Muscle of back (tissue), 11 donors: Measurements from ENCODE around the gene SOWAHC. TPM values are rescaled to one million over a fixed set of nuclear protein-coding genes. Genes with fewer than 3 reads are reported as not detected.
"Not testable (repeated sequence)": the region's sequence is repeated elsewhere in the genome, so short reads cannot be mapped to it uniquely, and the experiment has no call there.

ENCODE experiments used
- DNase-seq, 3 donors: peaks; one replicate each; pipeline versions ENCODE4 v3.0.0 to v3.0.0-alpha.2; 2013
- polyA plus RNA-seq, 10 donors: library from polyadenylated mRNA; unstranded; fragments of 120-200 nt; gene quantifications; one replicate each; pipeline ENCODE4 v1.2.1, GENCODE V29; 2013; ENCODE audit not compliant: insufficient read length in 10 of 10

The SOWAHC gene
- polyA plus RNA-seq, 10 donors = 6.7 to 13.3 (median 8.1) TPM

DNA sequence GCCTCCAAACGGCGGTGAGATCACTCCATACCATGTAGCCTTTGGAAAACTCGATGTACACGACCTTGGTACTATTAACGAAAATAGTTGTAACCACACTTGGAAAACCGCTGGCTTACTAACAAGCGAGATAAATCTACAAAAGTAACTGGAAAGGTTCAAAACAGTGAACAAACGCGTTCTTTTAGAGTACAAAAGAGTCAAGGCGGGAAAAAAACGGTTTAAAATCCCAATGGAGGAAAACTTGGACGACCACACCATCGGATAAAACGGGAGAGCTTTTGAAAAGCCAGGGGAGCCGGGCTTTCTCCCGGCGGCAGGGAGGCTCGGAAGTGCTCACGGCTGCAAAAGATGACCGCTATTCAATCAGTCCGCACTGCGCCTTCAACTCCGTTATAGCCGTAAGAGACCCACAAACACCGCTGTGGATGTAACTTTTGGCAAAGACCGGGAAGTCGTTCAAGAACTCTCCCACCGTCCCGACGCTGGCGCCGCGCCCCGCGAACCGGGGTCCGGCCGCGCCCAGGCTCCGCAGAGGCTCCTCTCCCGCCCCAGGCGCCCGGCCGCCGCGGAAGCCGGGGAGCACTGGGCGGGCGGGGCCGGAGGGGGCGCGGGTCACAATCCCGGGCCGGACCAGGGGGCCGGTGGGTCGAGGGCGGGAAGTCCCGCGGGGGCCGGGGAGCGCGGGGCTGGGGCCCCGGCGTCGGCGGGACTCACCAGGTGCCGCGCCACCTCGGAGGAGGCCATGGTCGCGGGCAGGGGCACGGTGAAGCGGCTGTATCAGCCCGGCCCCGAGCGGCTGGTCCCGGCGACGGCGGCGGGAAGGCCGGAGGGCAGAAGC, 863 bp upstream of the SOWAHC start:
- DNase-seq = peak; percentile 58 to 93 (median 87)

DNA sequence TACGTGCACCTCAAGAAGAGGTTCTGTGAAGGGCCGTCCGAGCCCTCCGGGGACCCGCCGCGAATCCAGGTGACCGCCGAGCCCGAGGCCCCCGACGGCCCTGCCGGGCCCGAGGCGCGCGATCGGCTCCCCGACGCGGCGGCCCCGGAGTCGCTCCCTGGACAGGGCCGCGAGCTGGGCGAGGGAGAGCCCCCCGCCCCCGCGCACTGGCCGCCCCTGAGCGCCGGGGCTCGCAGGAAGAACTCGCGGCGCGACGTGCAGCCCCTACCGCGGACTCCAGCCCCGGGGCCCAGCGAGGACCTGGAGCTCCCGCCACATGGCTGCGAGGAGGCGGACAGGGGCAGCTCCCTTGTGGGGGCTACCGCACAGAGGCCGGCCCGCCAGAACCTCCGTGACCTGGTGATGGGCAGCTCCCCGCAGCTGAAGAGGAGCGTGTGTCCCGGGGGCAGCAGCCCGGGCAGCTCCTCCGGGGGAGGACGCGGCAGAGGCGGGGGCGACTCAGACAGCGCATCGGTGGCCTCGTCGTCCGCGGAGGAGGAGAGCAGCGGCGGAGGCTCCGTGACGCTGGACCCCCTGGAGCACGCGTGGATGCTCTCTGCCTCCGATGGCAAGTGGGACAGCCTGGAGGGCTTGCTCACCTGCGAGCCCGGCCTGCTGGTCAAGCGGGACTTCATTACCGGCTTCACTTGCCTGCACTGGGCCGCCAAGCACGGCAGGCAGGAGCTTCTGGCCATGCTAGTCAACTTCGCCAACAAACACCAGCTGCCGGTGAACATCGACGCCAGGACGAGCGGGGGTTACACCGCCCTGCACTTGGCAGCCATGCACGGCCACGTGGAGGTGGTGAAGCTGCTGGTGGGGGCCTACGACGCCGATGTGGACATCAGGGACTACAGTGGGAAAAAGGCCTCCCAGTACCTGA, 812 bp downstream of the SOWAHC start:
- peak in 1 of 3 donors; percentile 73 for DNase-seq

DNA sequence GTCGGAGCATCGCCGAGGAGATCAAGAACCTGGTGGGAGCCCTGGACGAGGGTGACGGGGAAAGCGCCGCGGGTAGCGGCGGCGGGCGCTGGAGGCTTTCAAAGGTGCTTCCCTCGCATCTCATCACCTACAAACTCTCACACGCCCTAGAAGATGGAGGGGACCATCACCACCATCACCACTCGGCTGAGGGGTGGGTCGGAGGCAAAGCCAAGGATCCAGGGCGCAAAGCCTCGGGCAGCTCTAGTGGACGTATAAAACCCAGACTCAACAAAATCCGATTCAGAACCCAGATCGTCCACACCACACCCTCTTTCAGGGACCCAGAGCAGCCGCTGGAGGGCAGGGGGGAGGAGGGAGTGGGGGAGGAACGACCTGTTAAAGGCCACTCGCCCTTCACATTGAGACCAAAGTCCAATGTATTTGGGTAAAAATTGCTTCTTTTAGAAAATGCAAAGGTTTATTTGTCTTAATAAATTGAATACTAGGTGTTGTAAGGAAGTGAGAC, 1.5 kb downstream of the SOWAHC start:
- no peak for DNase-seq

DNA sequence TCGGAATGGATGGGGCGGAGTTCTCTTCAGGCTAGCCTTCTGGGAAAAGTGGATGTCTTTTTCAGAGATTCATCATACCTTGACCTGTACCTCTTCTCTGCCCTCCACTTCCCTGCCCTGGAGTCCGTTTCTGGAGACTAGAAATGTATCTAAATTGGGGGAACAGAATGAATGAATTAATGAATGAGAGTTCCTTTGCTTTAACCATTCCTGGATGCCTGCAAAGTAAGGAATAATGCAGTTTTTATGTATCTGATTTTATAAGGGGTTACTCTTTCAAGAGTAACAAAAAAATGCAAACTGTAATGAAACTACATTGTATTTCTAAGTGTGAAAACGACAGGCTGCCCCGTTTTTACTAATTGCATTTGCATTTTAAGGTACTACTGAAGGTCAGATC, 2.0 kb downstream of the SOWAHC start:
- no peak for DNase-seq

DNA sequence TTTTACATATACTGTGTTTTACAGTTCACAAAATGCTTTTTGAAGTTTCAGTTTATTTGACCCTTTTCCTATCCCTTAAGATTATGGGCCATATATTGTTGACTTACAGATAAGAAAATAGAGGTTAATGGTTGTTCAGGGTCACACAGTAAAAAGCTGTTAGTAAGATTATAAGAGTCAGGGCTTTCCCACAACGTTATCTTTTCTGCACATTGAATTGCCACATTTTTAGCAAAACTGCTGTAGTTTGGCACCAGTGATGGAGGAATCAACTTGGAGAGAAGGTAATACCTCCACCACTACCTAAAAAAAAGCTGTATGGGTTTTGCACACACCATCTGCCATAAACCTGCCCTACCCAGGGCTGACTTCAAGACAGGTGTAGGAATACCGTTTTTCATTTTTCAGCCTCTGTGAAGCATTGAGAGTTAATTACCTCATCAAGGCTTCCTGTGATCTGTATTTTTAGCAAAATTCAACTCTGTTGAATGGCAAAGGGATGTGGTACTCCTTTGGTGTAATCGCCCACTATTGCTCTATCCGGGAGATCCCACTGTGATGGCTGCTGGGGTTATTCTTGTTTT, 5.0 kb downstream of the SOWAHC start:
- no peak for DNase-seq

DNA sequence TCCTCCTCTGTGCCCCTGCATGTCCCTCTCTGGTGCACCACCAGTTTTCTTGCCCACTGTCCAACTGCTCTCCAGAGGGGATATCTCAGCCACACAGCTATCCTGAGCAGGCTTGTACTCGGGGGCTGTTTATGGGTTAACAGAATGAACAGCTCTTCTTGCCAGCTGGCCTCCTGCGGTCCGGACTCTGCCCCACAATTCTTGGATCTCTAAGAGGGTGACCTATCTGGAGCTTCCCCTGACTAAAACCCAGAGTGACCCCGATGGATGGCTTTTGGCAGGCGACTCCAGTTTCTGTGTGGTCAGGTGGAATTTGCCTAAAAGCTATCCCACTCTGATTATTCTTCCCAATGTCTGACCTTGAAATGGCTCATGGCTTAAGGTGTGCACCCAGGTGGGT, 9.1 kb downstream of the SOWAHC start:
- DNase-seq = no peak

DNA sequence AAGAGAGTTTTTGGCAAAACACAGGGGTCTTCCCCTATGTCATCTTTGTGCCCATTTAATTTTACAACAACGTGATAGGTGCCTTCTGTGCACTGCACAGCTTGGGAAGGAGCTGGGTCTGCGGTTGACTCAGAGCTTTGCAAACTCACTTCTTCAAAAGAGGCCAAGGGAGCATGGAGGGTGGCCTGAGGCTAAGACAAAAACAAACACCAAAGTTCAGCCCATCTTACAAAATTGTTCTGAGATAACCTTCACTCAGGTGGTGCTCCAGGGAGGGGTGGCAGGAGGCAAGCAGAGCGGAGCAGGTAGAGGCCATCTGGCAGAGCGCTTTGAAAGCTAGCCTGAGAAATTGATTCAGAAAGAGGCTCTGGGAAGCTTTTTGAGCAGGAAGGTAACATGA, 9.8 kb downstream of the SOWAHC start:
- DNase-seq = no peak

DNA sequence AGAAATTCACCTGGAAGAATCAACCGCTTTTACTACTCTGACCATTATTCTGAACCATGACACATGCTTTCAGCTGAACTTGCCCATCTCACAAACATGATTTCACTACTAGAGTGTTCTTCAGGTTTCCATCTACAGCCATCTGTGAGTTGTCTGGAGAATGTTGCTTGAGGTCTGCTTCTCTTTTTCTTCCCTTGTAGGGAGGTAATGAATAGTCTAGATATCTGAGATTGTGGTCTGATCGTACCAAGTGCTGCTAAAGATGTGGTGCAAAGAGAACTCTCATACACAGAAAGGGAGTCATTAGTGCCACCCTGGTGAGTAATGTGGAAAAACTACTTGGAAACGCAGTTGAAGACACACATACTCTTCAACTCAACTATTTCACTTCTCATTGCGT, 10.2 kb downstream of the SOWAHC start:
- no peak for DNase-seq

DNA sequence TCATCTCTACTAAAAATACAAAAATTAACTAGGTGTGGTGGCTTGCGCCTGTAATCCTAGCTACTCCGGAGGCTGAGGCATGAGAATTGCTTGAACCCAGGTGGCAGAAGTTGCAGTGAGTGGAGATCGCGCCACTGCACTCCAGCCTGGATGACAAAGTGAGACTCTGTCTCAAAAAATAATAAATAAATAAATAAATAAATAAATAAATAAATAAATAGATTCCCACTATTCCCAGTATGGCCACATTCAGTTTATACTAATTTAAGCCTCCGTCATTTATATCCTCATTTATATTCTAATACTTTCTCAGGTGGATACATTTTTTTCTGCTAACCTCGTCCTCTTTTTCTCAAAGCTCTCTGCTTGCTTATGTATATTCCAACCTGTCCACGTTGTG, 14.2 kb downstream of the SOWAHC start:
- DNase-seq = not testable (repeated sequence)

DNA sequence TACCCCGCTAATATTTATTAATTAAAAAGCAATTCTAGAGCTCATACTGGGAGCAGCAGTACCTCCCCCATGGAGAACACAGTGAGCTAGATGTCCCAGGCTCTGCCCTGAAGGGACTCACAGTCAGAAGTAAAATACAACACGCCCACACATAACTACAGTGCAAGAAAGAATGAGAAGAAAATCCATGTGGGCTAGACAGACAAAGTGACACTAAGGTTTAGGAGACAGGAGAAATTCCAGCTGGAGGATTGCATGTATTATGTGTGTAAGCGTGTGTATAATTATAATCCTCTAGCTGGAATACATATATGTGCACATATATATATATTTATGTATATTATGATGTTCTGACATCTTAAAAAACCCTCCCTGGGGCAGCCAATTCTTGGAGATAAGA, 15.7 kb downstream of the SOWAHC start:
- DNase-seq = no peak

DNA sequence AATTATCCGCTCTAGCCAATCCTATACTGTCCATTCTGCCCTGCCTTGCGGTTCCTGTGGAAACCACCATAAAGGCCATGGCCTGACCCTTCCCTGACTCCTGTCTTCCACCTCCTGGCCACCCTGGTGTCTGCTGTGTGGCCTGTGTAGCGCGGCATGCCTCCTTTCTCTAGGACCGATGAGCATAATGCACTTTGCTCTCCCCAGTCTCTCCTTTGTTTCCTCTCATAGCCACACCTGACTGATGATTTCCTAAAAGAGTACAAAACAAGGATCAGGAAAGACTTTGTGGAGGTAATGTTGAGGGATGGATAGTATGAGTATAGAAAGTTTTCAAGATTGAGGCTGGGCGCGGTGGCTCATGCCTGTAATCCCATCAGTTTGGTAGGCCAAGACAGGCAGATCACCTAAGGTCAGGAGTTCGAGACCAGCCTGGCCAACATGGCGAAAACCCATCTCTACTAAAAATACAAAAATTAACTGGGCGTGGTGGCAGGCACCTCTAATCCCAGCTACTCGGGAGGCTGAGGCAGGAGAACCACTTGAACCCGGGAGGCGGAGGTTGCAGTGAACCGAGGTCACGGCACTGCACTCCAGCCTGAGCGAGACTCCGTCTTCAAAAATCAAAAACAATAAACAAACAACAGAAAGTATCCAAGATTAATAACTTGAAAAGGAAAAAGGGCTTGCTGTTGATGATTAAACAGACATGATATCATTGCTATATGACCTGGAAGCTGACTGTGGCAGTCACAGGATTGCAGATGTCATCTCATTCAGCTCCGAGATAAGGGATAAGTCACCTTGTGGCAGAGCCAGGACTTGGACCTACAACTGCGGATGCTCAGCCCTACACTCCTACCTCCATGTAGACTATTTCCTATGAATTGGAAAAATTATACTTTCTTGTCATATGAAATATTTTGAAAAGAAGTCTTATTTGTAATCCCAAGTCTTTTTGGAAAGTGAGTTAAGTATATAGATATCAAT, 16.6 kb downstream of the SOWAHC start:
- no peak for DNase-seq

DNA sequence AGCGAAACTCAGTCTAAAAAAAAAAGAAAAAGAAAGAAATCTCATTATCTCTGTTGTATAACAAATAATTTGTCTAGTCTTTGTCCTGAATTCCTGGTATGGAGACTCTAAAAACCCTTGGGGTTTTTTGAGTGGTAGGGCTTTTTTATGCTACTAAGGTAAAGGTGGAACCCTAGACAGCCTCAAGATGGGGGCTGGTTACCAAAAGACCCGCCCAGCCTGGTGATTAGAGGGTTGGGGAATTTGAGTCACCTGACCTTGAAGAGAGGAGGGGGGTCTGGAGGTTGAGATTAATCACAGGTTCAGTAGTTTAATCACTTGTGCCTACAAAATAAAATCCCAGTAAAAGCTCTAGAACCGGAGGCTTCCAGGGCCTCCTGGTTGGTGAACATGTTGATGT, 17.6 kb downstream of the SOWAHC start:
- DNase-seq = no peak

DNA sequence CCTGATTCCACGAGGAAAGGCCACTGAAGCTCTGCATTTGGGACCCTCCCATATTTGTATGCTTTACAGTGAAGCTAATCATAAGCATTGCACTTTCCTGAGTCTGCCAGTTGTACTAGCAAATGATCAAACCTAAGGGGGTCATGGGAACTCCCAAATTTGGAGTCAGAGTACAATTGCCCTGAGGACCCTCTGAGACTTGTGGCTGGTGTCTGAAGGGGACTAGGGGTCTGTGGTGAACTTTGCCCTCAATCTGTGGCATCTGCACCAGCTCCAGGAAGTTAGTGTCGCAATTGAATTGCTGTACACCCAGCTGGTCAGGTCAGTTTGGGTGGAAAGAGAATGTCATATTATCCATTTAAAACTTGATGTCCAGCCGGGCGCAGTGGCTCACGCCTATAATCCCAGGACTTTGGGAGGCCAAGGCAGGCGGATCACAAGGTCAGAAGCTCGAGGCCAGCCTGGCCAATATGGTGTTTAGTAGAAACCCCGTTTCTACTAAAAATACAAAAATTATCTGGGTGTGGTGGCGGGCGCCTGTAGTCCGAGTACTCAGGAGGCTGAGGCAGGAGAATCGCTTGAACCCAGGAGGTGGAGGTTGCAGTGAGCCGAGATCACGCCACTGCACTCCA, 18.1 kb downstream of the SOWAHC start:
- DNase-seq = no peak

DNA sequence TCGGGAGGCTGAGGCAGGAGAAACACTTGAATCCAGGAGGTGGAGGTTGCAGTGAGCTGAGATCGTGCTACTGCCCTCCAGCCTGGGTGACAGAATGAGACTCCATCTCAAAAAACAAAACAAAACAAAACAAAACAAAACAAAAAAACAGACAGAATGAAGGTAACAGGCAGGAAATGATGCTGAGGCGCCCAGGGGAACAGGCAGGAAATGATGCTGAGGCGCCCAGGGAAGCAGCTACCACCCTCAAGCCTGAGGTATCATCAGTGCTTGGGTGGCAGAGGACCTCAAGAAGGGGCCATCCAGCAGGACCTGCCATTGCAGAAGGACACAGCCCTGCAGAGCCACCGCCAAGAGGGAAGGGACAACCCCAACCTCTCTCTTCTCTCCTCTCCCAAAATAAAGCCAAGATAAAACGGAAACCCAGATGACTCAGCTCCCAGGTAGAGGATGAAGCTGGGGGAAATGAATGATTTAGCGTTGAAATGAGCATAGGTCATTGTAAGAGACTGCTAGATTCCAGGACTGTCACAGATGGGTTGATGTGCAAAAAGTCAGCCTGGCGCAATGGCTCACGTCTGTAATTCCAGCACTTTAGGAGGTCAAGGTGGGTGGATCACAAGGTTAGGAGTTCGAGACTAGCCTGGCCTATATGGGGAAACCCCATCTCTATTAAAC, 19.3 kb downstream of the SOWAHC start:
- no peak for DNase-seq

DNA sequence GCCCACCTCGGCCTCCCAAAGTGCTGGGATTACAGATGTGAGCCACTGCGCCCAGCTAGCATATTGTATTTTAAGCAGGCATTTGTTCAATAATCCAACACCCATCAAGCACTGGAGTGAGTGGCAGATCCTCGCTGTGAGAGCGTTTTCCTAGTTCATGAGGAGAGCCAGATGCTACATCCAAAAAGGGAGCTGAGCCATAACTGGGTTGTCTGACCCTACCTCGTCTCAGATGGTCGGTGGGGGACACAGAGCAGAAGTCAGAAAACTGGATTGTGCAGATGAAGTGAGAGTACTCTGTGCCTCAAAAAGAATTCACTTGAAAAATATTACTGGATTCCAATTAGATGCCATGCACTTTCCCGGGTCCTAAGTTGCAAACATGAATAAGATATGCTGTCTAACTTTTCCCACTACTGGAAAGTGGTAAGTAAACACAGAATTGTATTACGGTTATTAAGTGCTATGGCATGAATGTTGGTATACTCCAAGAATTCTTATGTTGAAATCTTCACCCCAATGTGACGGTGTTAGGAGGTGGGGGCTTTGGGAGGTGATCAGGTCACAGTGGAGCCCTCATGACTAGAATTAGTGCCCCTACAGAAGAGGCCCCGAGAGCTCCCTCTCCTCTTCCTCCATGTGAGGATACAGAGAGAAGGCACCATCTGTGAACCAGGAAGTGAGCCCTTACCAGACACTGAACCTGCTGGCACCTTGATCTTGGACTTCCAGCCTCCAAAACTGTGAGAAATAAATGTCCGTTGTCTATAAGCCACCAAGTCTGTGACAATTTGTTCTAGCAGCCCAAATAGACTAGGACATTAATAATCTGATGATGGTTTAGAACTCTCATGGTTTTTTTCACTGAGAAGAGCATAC, 21.5 kb downstream of the SOWAHC start:
- no peak for DNase-seq

DNA sequence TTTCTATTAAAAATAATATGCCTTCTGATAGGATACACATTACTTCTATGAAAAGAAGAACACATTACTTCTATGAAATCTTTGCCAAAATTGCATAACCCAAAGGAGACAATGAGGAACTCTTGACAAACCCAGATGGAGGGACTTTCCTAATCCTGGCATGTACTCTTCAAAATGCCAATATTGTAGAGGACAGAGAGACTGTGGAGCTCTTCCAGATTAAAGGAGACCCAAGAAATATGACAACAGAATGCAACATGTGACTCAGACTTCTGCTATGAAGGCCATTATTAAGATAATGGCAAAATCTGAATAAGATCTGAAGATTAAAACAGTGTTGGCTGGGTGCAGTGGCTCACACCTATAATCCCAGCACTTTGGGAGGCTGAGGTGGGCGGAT, 22.2 kb downstream of the SOWAHC start:
- DNase-seq = no peak

DNA sequence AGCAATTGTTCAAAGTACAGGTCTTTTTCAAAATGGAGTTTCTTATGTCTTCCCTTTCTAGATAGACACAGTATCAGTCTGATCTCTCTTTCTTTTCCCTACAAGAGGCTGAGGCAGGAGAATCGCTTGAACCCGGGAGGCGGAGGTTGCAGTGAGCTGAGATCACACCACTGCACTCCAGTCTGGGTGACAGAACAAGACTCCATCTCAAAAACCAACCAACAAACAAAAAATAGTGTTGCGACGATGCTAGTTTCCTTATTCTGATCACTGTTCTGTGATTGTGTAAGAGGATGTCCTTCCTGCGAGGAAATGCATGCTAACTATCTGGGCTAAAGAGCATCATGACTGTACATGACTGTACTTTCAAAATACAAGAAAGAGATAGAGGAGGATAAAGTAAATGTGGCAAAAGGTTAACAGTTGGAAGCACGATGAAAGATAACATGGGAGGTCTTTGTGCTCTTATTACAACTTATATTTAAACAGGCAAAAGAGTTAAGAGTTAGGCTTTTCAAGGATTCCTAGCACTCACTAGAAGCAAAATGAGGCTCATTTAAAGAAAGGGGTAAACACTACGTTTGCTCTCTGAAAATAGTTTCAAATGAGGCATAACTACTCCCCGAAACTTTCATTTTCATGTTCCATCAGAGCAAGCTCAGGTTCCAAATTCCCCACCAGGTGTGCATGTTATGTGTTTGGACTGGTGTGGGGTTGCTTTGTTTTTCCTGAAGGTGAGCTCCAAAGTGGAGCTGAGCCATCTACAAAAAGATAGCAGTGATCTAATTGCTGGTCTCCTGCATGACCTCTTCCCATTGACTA, 23.8 kb downstream of the SOWAHC start:
- no peak for DNase-seq

DNA sequence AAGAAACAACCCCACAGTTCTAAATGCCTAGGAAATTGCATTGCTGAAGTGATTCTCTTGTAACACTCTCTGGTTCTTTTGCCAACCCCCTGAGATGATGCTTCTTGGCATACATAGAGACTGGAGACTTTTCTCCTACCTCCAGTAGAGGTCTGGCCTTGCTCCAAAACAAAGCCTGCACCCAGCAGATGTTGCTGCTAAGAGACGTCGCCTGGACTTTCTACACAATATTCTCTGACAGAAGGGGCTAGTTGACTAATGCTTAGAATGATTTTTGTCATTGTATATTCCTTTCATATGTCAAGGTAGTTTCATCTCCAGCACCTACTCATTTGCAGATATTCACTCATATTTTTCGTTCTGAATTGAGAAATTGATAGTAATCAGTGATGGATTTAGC, 24.6 kb downstream of the SOWAHC start:
- DNase-seq = no peak
